WERI-Rb-1 (cell line): ENCODE measurements around the gene ZGPAT.

Experiments used
- DNase-seq: peaks from one replicate; pipeline ENCODE4 v3.0.0-alpha.2; 2020
- H3K27ac ChIP-seq: fragments of 250-450 bp; sonication (Bioruptor Pico); 2 replicates; pipeline ENCODE4 v1.5.1; 2020; ENCODE audit warnings: mild to moderate bottlenecking, moderate library complexity
- H3K27me3 ChIP-seq: fragments of 250-450 bp; sonication (Bioruptor Pico); 2 replicates; pipeline ENCODE4 v1.5.1; 2021; ENCODE audit warnings: mild to moderate bottlenecking, low read depth, moderate library complexity; ENCODE audit not compliant: insufficient read depth, severe bottlenecking
- H3K36me3 ChIP-seq: fragments of 250-450 bp; sonication (Bioruptor Pico); 2 replicates; pipeline ENCODE4 v1.5.1; 2020; ENCODE audit warnings: mild to moderate bottlenecking, moderate library complexity
- H3K4me3 ChIP-seq: 2 replicates; pipeline ENCODE4 v1.5.1; 2011; ENCODE audit warnings: low read depth, mild to moderate bottlenecking, control low read depth, low read length
- H3K9me3 ChIP-seq: fragments of 250-450 bp; sonication (Bioruptor Pico); 2 replicates; pipeline ENCODE4 v1.5.1; 2021; ENCODE audit warnings: mild to moderate bottlenecking, moderate library complexity; ENCODE audit not compliant: severe bottlenecking
- TF ChIP-seq, protein P1 (sequence below): IDR thresholded peaks from 2 replicates; pipeline ENCODE4 v1.5.1; 2011; ENCODE audit warnings: low read depth, mild to moderate bottlenecking, control low read depth, inconsistent platforms, low read length

Gene ZGPAT

DNA sequence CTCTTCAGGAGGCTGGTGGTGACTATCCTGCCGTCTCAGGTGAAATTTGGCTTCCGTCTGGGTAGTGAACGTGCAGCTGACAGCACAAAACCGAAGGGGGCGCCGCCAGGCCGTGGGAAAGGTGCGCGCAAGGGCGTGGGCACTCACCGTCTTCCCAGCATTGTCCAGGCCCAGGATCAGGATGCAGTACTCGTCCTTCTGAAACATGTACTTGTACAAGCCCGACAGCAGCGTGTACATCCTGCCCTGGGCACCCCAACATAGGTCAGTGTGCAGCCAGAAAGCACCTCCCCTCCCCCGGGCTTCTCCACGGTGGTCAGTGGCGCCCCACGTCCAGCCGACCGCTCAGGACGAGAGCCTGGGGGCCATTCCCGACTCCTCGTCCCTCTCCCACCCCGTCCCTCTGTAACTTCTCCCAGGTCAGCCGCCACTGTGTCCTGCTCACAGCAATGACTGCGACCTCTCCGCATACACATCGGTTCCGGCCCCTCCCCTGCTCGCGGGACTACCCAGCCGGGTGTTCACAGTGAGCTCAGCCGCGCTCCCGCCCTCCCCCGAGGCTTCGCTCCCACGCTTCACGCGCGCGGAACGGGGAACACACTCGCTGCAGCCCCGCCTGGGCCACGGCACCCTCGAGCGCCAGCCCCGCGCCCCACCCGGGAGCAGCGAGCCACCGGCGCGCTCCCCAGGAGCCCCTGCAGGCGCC lies 834 bp upstream of the ZGPAT start:
- peak overlapping the region; percentile 94 for H3K27ac ChIP-seq
- DNase-seq = peak; percentile 80

DNA sequence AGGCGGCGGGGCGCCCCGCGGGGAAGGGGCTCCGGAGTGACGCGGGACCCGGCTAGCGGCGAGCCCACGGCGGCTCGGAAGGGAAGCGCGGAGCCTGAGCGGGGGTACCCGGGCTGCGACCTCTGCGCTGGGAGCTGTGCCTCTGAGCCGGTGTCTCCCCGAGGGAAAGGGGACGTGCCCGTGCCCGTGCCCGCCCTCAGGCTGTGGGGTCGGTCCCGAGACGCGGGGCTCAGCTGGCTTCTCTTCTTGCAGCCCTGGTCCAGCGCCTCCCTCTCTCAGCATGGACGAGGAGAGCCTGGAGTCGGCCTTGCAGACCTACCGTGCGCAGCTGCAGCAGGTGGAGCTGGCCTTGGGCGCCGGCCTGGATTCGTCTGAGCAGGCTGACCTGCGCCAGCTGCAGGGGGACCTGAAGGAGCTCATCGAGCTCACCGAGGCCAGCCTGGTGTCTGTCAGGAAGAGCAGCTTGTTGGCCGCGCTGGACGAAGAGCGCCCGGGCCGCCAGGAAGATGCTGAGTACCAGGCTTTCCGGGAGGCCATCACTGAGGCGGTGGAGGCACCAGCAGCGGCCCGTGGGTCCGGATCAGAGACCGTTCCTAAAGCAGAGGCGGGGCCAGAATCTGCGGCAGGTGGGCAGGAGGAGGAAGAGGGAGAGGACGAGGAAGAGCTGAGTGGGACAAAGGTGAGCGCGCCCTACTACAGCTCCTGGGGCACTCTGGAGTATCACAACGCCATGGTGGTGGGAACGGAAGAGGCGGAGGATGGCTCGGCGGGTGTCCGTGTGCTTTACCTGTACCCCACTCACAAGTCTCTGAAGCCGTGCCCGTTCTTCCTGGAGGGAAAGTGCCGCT lies 686 bp downstream of the ZGPAT start:
- peak; percentile 16 for DNase-seq

More for the DNA sequence above, 834 bp upstream of the ZGPAT start:
- Histone ChIP-seq H3K4me3 (peak overlapping the region; percentile 61), H3K36me3 (peaks cover 69% of the 10 kb centered on the region), H3K9me3 (no peaks in the 10 kb centered on the region), H3K27me3 (no peaks in the 10 kb centered on the region)
- TF ChIP-seq, protein P1, sequence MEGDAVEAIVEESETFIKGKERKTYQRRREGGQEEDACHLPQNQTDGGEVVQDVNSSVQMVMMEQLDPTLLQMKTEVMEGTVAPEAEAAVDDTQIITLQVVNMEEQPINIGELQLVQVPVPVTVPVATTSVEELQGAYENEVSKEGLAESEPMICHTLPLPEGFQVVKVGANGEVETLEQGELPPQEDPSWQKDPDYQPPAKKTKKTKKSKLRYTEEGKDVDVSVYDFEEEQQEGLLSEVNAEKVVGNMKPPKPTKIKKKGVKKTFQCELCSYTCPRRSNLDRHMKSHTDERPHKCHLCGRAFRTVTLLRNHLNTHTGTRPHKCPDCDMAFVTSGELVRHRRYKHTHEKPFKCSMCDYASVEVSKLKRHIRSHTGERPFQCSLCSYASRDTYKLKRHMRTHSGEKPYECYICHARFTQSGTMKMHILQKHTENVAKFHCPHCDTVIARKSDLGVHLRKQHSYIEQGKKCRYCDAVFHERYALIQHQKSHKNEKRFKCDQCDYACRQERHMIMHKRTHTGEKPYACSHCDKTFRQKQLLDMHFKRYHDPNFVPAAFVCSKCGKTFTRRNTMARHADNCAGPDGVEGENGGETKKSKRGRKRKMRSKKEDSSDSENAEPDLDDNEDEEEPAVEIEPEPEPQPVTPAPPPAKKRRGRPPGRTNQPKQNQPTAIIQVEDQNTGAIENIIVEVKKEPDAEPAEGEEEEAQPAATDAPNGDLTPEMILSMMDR = peak; percentile 82

DNA sequence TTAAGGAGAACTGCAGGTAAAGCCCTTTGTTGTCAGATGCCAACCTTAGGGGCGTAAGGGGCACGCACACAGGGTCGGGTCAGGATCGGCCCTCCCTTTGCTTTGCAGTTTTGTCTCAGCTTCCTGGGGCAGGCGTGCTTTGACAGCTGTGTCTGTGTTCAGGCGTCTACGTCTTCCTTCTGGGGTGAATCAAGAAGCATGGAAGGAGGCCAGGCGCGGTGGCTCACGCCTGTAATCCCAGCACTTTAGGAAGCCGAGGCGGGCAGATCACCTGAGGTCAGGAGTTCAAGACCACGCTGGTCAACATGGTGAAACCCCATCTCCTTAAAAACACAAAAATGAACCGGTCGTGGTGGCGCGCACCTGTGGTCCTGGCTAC lies 1.3 kb downstream of the ZGPAT start:
- Histone ChIP-seq H3K27ac (no peak overlapping the region), H3K27me3 (no peaks in the 10 kb centered on the region), H3K4me3 (no peak overlapping the region), H3K9me3 (no peaks in the 10 kb centered on the region), H3K36me3 (peaks cover 80% of the 10 kb centered on the region)
- no peak for DNase-seq
- TF ChIP-seq, protein P1 = no peak

More for the DNA sequence above, 686 bp downstream of the ZGPAT start:
- TF ChIP-seq, protein P1 = no peak
- peak overlapping the region; percentile 61 for H3K4me3 ChIP-seq
- H3K36me3 ChIP-seq = peaks cover 82% of the 10 kb centered on the region
- peak overlapping the region; percentile 94 for H3K27ac ChIP-seq
- H3K9me3 ChIP-seq = no peaks in the 10 kb centered on the region
- no peaks in the 10 kb centered on the region for H3K27me3 ChIP-seq

DNA sequence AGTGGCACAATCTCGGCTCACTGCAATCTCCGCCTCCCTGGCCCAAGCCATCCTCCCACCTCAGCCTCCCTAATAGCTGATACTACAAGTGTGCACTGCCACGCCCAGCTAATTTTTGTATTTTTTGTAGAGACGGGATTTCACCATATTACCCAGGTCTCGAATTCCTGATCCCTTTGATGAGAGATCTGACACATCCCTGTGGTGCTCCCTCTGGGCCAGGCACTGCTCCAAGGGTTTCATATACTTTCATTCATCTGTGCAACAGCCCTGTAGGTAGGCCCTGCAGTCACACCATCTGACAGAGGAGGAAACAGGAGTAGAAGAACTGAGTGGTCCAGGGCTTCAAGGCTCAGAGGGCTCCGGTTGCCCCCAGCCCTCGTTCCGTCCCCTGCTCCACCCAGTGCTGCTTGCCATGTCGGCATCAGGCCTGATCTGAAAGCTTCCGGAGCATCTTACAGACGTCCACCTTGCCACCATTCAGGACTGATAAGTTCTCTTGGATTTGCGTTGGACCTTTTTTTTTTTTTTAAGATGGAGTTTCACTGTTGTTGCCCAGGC lies 3.3 kb downstream of the ZGPAT start:
- no peak for DNase-seq
- TF ChIP-seq, protein P1 = no peak
- Histone ChIP-seq H3K27me3 (no peaks in the 10 kb centered on the region), H3K27ac (no peak overlapping the region), H3K36me3 (peaks cover 76% of the 10 kb centered on the region), H3K4me3 (no peak overlapping the region), H3K9me3 (no peaks in the 10 kb centered on the region)

DNA sequence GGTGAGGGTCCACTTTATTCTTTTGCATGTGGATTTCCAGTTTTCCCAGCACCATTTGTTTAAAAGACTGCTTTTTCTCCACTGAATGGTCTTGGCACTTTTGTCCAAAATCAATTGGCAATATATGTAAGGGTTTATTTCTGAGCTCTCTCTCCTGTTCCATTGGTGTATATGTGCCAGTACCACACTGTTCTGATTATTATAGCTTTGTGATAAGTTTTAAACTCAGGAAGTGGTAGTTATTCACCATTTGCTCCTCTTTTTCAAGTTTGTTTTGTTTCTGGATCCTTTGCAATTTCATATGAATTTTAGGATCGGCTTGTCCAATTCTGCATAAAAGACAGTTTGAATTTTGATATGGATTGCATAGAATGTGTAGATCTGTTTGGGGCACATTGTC lies 4.4 kb downstream of the ZGPAT start:
- TF ChIP-seq, protein P1 = no peak
- peaks cover 71% of the 10 kb centered on the region for H3K36me3 ChIP-seq

More for the DNA sequence above, 4.4 kb downstream of the ZGPAT start:
- H3K27ac ChIP-seq = no peak overlapping the region
- no peak for DNase-seq
- no peaks in the 10 kb centered on the region for H3K9me3 ChIP-seq
- no peak overlapping the region for H3K4me3 ChIP-seq
- H3K27me3 ChIP-seq = no peaks in the 10 kb centered on the region
